ENCODE data around the gene BACE1-AS. TPM values are rescaled to one million over a fixed set of nuclear protein-coding genes. Genes with fewer than 3 reads are reported as not detected.

Gene BACE1-AS
- total RNA-seq, 2 donors from 2014 or later: 5.8 to 7.8 TPM

- Histone ChIP-seq H3K9me3 (no peaks in the 10 kb centered on the region), H3K4me3 (peak overlapping the region; percentile 97), H3K4me1 (ENCODE audit: control insufficient read depth in 1 of 2, low read depth in 2 of 2) (peaks cover 20 to 31% of the 10 kb centered on the region in 2 donors), H3K36me3 (no peaks in the 10 kb centered on the region), H3K27ac (no peak overlapping the region), H3K27me3 (replicated peaks; ENCODE audit: insufficient read depth) (no peaks in the 10 kb centered on the region)
- ATAC-seq (ENCODE audit: insufficient number of reproducible peaks, low FRiP score, low read depth) (no peak), DNase-seq (ENCODE audit: low spot score) (no peak)
- no peak for TF ChIP-seq CTCF (IDR thresholded peaks at IDR 0.05)
Observed at GRCh38 chr11:117313828-117314768, 23.0 kb downstream of the BACE1-AS start.

- Histone ChIP-seq H3K9me3 (no peaks in the 10 kb centered on the region), H3K27me3 (replicated peaks; ENCODE audit: insufficient read depth) (no peaks in the 10 kb centered on the region), H3K4me1 (ENCODE audit: control insufficient read depth in 1 of 2, low read depth in 2 of 2) (peaks cover 24 to 38% of the 10 kb centered on the region in 2 donors), H3K36me3 (no peaks in the 10 kb centered on the region), H3K4me3 (peak overlapping the region; percentile 97), H3K27ac (no peak overlapping the region)
- TF ChIP-seq CTCF (IDR thresholded peaks at IDR 0.05): no peak
- ATAC-seq (ENCODE audit: insufficient number of reproducible peaks, low FRiP score, low read depth): no peak
- no peak for DNase-seq (ENCODE audit: low spot score)
Observed at GRCh38 chr11:117314840-117315239, 23.7 kb downstream of the BACE1-AS start.

GRCh38 chr11:117315285-117316196 lies 24.4 kb downstream of the BACE1-AS start:
- Histone ChIP-seq H3K36me3 (no peaks in the 10 kb centered on the region), H3K9me3 (no peaks in the 10 kb centered on the region), H3K27ac (peak overlapping the region; percentile 19 to 75), H3K27me3 (replicated peaks; ENCODE audit: insufficient read depth) (no peaks in the 10 kb centered on the region), H3K4me3 (peak overlapping the region; percentile 97), H3K4me1 (ENCODE audit: control insufficient read depth in 1 of 2, low read depth in 2 of 2) (peaks cover 24 to 39% of the 10 kb centered on the region in 2 donors)
- DNase-seq (ENCODE audit: low spot score) (no peak), ATAC-seq (ENCODE audit: insufficient number of reproducible peaks, low FRiP score, low read depth) (no peak)
- TF ChIP-seq CTCF (IDR thresholded peaks at IDR 0.05): no peak

- no peaks in the 10 kb centered on the region for H3K36me3 ChIP-seq
- ATAC-seq (ENCODE audit: insufficient number of reproducible peaks, low FRiP score, low read depth): peak; percentile 86
- TF ChIP-seq CTCF (IDR thresholded peaks at IDR 0.05): peak; percentile 18
Observed at GRCh38 chr11:117316197-117316961, 25.2 kb downstream of the BACE1-AS start, which contains the start of gene BACE1. BACE1 (minus strand) TSS chr11:117316256; CDS start chr11:117315795, 461 bp downstream.

More at GRCh38 chr11:117316197-117316961, 25.2 kb downstream of the BACE1-AS start, which contains the start of gene BACE1:
- Histone ChIP-seq H3K4me3 (peak within 1 kb of the TSS; percentile 97), H3K27ac (peak within 1 kb of the TSS; percentile 19 to 75), H3K4me1 (ENCODE audit: control insufficient read depth in 1 of 2, low read depth in 2 of 2) (peaks cover 24 to 39% of the 10 kb centered on the region in 2 donors), H3K27me3 (replicated peaks; ENCODE audit: insufficient read depth) (no peaks in the 10 kb centered on the region), H3K9me3 (no peaks in the 10 kb centered on the region)
- peak; percentile 33 for DNase-seq (ENCODE audit: low spot score)

Measured in thoracic aorta (tissue), 2 donors.